Endodermal cell (in vitro differentiated cells): ENCODE measurements around the gene PCBP2. TPM values are rescaled to one million over a fixed set of nuclear protein-coding genes. Genes with fewer than 3 reads are reported as not detected.

Source experiments
- DNase-seq: peaks from one replicate; pipeline ENCODE4 v3.0.0-alpha.2; 2017
- H3K27ac ChIP-seq: 2 replicates; pipeline ENCODE4 v1.5.1; 2013; ENCODE audit warnings: mild to moderate bottlenecking, low read depth, low read length, moderate library complexity
- H3K27me3 ChIP-seq: 2 replicates; pipeline ENCODE4 v1.6.1; 2013; ENCODE audit warnings: mild to moderate bottlenecking, low read length, moderate library complexity; ENCODE audit not compliant: insufficient read depth, control insufficient read depth, poor library complexity, severe bottlenecking
- H3K36me3 ChIP-seq: 2 replicates; pipeline ENCODE4 v1.7.0; 2013; ENCODE audit warnings: mild to moderate bottlenecking, low read length, moderate library complexity; ENCODE audit not compliant: control insufficient read depth, insufficient read depth
- H3K4me1 ChIP-seq: one replicate; pipeline ENCODE4 v1.7.0; 2013; ENCODE audit warnings: low read length; ENCODE audit not compliant: control insufficient read depth, insufficient read depth
- H3K4me3 ChIP-seq: 2 replicates; pipeline ENCODE4 v1.5.1; 2013; ENCODE audit warnings: mild to moderate bottlenecking, low read length, moderate library complexity
- H3K9ac ChIP-seq: 2 replicates; pipeline ENCODE4 v1.6.1; 2013; ENCODE audit warnings: mild to moderate bottlenecking, low read length, moderate library complexity; ENCODE audit not compliant: poor library complexity, severe bottlenecking; ENCODE audit errors: extremely low read depth
- H3K9me3 ChIP-seq: 2 replicates; pipeline ENCODE4 v1.6.1; 2013; ENCODE audit warnings: mild to moderate bottlenecking, low read length, moderate library complexity; ENCODE audit not compliant: control insufficient read depth
- H3K27ac Mint-ChIP-seq: 2 replicates; pipeline ENCODE4 v1.8.0; 2020; ENCODE audit warnings: mixed read lengths
- H3K27me3 Mint-ChIP-seq: 2 replicates; pipeline ENCODE4 v1.8.0; 2021; ENCODE audit warnings: mild to moderate bottlenecking, mixed read lengths; ENCODE audit not compliant: insufficient read depth
- H3K36me3 Mint-ChIP-seq: 2 replicates; pipeline ENCODE4 v1.8.0; 2020; ENCODE audit warnings: low read depth, mixed read lengths
- H3K4me1 Mint-ChIP-seq: 2 replicates; pipeline ENCODE4 v1.8.0; 2020; ENCODE audit warnings: mixed read lengths
- H3K4me3 Mint-ChIP-seq: 2 replicates; pipeline ENCODE4 v1.8.0; 2020; ENCODE audit warnings: mild to moderate bottlenecking, moderate library complexity, mixed read lengths
- H3K9me3 Mint-ChIP-seq: 2 replicates; pipeline ENCODE4 v1.8.0; 2020; ENCODE audit warnings: mild to moderate bottlenecking, mixed read lengths
- WGBS, 2 experiments: methylation state at CpG; one replicate each; pipeline versions ENCODE4 v1.1.5 to v1.1.7; 2013; ENCODE audit warnings: missing lambda C conversion rate in 2 of 2, mixed read lengths in 1 of 2; ENCODE audit not compliant: insufficient coverage in 1 of 2, insufficient read length in 1 of 2; 5-methylcytosine and 5-hydroxymethylcytosine counted together
- total RNA-seq, 2 donors: library from RNA; stranded (reverse); fragmentation: NEBNext Ultra II Directional in 1 of 2; extraction: Animal tissue kit (Norgen Biotek cat#: 25700) in 1 of 2; gene quantifications; 2 replicates in 1 of 2; 3 replicates in 1 of 2; pipeline ENCODE4 v1.2.1, GENCODE V29; 2021
- TF ChIP-seq, protein P1 (sequence below): fragments of 200-600 bp; sonication (generic); conservative IDR thresholded peaks from 2 replicates; pipeline ENCODE4 v1.5.0; 2021; ENCODE audit warnings: antibody characterized with exemption, mild to moderate bottlenecking

PCBP2 gene
- total RNA-seq, 2 donors from 2014 or later, result 1,281 to 1,338 TPM

DNA sequence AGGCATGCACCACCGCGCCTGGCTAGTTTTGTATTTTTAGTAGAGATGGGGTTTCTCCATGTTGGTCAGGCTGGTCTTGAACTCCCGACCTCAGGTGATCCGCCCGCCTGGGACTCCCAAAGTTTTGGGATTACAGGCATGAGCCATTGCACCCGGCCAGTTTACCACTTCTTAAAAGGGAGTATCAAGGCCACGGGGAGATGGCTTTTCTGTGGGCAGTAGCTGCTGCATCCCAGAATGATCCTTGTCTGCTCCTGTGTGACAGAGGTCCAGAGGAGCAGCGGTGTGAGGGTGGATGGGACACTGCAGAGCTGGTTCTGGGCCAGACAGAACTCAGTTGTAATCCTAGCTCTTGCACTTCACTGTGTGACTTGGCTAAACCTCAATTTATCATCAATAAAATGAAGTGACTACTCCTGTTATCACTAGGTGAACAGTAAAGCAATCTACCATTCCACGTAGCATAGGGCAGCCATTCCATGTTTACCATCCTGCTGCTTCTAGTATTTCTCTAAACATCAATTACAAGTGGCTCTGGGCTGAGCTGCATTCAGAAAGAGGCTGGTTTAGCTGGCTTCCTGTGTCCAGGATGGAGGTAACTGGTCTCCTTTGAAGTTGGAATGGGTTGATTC, 58.4 kb downstream of the PCBP2 start:
- H3K27ac ChIP-seq, result no peak overlapping the region
- no peaks in the 10 kb centered on the region for H3K27me3 ChIP-seq
- H3K4me1 Mint-ChIP-seq, result no peaks in the 10 kb centered on the region
- peaks cover 49% of the 10 kb centered on the region for H3K36me3 ChIP-seq
- no peak for DNase-seq
- H3K27me3 Mint-ChIP-seq, result no peaks in the 10 kb centered on the region
- H3K36me3 Mint-ChIP-seq, result peaks cover 30% of the 10 kb centered on the region
- TF ChIP-seq, protein P1, sequence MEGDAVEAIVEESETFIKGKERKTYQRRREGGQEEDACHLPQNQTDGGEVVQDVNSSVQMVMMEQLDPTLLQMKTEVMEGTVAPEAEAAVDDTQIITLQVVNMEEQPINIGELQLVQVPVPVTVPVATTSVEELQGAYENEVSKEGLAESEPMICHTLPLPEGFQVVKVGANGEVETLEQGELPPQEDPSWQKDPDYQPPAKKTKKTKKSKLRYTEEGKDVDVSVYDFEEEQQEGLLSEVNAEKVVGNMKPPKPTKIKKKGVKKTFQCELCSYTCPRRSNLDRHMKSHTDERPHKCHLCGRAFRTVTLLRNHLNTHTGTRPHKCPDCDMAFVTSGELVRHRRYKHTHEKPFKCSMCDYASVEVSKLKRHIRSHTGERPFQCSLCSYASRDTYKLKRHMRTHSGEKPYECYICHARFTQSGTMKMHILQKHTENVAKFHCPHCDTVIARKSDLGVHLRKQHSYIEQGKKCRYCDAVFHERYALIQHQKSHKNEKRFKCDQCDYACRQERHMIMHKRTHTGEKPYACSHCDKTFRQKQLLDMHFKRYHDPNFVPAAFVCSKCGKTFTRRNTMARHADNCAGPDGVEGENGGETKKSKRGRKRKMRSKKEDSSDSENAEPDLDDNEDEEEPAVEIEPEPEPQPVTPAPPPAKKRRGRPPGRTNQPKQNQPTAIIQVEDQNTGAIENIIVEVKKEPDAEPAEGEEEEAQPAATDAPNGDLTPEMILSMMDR, result no peak
- H3K4me1 ChIP-seq, result no peaks in the 10 kb centered on the region
- no peak overlapping the region for H3K4me3 Mint-ChIP-seq
- H3K9ac ChIP-seq, result no peak overlapping the region
- H3K27ac Mint-ChIP-seq, result no peak overlapping the region
- whole genome bisulfite sequencing, 2 experiments, result 73 to 94% methylated on average over 7 to 9 of the region's 9 CpGs
- H3K9me3 ChIP-seq, result no peaks in the 10 kb centered on the region
- no peaks in the 10 kb centered on the region for H3K9me3 Mint-ChIP-seq
- no peak overlapping the region for H3K4me3 ChIP-seq

DNA sequence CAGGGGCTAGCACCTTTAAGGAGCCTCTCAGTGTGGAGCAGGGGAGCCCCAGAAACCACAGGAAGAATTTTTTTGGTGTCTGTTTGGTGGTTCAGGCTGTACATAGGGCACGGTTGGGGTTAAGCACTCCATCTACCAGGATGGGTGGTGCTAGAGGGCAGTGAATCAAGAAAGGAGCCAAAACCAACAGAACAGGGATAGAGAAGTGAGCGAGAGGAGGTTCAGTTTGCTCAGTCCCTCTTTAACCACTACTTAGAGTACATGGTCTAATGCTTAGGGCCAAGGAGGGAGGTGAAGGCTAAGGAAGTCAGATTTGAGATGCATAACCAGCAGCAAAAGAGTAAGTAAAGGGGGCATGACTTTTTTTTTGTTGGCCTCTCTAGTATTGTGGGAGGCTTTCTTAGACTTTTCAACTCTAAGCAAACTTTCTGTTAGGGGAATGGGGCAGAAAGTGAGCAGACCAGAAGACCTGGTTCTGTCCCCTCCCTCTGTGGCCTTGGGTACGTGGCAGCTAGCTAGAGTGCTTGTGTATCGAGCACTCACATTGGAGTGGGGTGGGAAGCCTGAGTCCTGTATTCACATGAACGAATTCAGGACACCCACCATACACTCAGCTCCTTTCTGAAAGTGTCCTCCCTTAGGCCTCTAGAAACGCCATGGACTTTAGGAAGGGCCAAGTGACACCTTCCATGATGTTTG, 62.0 kb downstream of the PCBP2 start:
- Histone ChIP-seq H3K4me1 (no peaks in the 10 kb centered on the region), H3K27ac (no peak overlapping the region), H3K27me3 (no peaks in the 10 kb centered on the region), H3K9me3 (no peaks in the 10 kb centered on the region), H3K9ac (no peak overlapping the region), H3K4me3 (no peak overlapping the region), H3K36me3 (peaks cover 67% of the 10 kb centered on the region)
- TF ChIP-seq, protein P1, result no peak
- WGBS, 2 experiments, result 95 to 96% methylated on average over 4 to 6 of the region's 6 CpGs
- no peak overlapping the region for H3K27ac Mint-ChIP-seq
- H3K9me3 Mint-ChIP-seq, result no peaks in the 10 kb centered on the region
- no peaks in the 10 kb centered on the region for H3K4me1 Mint-ChIP-seq
- H3K36me3 Mint-ChIP-seq, result peaks cover 30% of the 10 kb centered on the region
- no peaks in the 10 kb centered on the region for H3K27me3 Mint-ChIP-seq
- DNase-seq, result no peak
- H3K4me3 Mint-ChIP-seq, result no peak overlapping the region

DNA sequence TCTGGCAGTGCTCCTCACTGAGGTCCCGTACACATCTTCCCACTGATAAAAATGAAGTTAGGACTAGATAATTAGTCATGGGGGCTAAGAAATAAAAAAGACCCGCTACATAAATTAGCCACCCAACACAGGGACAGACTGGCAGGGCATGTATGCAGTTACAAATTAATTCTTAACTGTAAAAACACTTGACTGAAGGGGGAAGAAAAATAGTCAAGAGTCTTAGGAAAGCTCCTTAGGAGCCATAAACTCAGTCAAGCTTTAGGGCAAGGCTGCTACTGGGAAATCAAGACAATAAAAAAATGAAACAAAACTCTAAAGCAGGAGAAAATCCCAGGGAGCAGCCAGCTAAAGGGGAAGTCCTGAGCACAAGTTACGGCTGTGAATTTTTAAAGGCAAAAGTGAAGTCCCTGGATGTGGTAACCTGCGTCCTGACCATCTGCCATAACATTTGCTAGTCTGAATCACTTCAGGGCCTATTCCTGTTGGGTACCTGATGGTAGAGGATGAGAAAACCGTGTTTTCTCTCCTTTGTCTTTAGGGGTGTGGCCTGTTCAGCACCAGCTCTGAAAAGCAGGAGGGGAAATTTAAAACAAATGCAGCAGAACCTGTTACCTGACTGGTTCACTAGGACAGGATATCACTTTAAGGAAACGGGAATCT, 62.9 kb downstream of the PCBP2 start:
- Histone ChIP-seq H3K4me1 (no peaks in the 10 kb centered on the region), H3K9ac (no peak overlapping the region), H3K9me3 (no peaks in the 10 kb centered on the region), H3K27ac (no peak overlapping the region), H3K4me3 (no peak overlapping the region), H3K36me3 (peaks cover 73% of the 10 kb centered on the region), H3K27me3 (no peaks in the 10 kb centered on the region)
- DNase-seq, result no peak
- no peak overlapping the region for H3K27ac Mint-ChIP-seq
- no peak overlapping the region for H3K4me3 Mint-ChIP-seq
- H3K27me3 Mint-ChIP-seq, result no peaks in the 10 kb centered on the region
- TF ChIP-seq, protein P1, result no peak
- H3K9me3 Mint-ChIP-seq, result no peaks in the 10 kb centered on the region
- peaks cover 36% of the 10 kb centered on the region for H3K36me3 Mint-ChIP-seq
- no peaks in the 10 kb centered on the region for H3K4me1 Mint-ChIP-seq
- 89 to 98% methylated on average over 5 of the region's 6 CpGs for WGBS, 2 experiments
